HG03196 (cell line): ENCODE data around the gene SFXN5.
A peak's percentile ranks its signal among the peaks of the same experiment; 100 is the strongest.

Experiments
- ATAC-seq: cut with Tn5 transposase; IDR thresholded peaks from one replicate; pipeline ENCODE4 v1.9.1; 2021; ENCODE audit not compliant: unreplicated experiment

The SFXN5 gene

GRCh38 chr2:72945450-72946019 is 126.0 kb downstream of the SFXN5 start:
- ATAC-seq: no peak

GRCh38 chr2:72944804-72945449 is 126.6 kb downstream of the SFXN5 start:
- no peak for ATAC-seq

GRCh38 chr2:72943540-72944395 is 127.7 kb downstream of the SFXN5 start:
- no peak for ATAC-seq

- no peak for ATAC-seq
Observed at GRCh38 chr2:72942881-72943418, 128.6 kb downstream of the SFXN5 start.

- no peak for ATAC-seq
Observed at GRCh38 chr2:72942293-72942692, 129.2 kb downstream of the SFXN5 start.

- no peak for ATAC-seq
Observed at GRCh38 chr2:72940786-72941185, 130.7 kb downstream of the SFXN5 start.

- ATAC-seq: no peak
Observed at GRCh38 chr2:72940361-72940760, 131.2 kb downstream of the SFXN5 start.

GRCh38 chr2:72938455-72938854 is 133.1 kb downstream of the SFXN5 start:
- ATAC-seq: no peak

GRCh38 chr2:72937356-72937669 is 134.2 kb downstream of the SFXN5 start:
- ATAC-seq: no peak

GRCh38 chr2:72936660-72937355 is 134.7 kb downstream of the SFXN5 start:
- ATAC-seq: no peak

- ATAC-seq: no peak
Observed at GRCh38 chr2:72935611-72935957, 135.9 kb downstream of the SFXN5 start.

GRCh38 chr2:72934683-72935610 is 136.6 kb downstream of the SFXN5 start:
- peak; percentile 56 for ATAC-seq

- ATAC-seq: no peak
Observed at GRCh38 chr2:72933646-72934151, 137.8 kb downstream of the SFXN5 start.

- ATAC-seq: no peak
Observed at GRCh38 chr2:72933207-72933606, 138.3 kb downstream of the SFXN5 start.

GRCh38 chr2:72932805-72933204 is 138.7 kb downstream of the SFXN5 start:
- no peak for ATAC-seq

GRCh38 chr2:72932045-72932740 is 139.3 kb downstream of the SFXN5 start:
- no peak for ATAC-seq

- ATAC-seq: no peak
Observed at GRCh38 chr2:72931280-72931910, 140.1 kb downstream of the SFXN5 start.

GRCh38 chr2:72929010-72929409 is 142.5 kb downstream of the SFXN5 start:
- no peak for ATAC-seq
